Measurements from ENCODE around the gene PPP2R2D.
"Not testable (repeated sequence)": the region's sequence is repeated elsewhere in the genome, so short reads cannot be mapped to it uniquely, and the experiment has no call there.

PPP2R2D gene

GRCh38 chr10:131987786-131988185, 87.0 kb downstream of the PPP2R2D start:
- in situ Hi-C loops (cut with HindIII; ENCODE audit: low sequenced_read_pairs): not testable (repeated sequence)

DNA sequence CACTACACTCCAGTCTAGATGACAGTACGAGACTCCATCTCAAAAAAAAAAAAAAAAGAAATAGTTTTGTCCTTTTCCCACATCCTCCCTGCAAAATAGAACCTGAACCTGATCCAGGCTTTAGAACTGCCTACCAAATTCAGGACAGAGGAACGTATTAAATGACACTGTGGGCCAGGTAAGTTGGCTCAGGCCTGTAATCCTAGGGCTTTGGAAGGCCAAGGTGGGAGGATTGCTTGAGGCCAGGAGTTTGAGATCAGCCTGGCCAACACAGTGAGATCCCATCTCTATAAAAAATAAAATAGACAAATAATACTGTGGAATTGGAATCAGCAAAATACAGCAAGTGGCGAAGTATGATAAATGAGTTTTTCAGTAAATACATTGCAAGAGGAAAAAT, 90.9 kb downstream of the PPP2R2D start:
- in situ Hi-C loops (cut with HindIII; ENCODE audit: low sequenced_read_pairs): no loop called here

- in situ Hi-C loops (cut with HindIII; ENCODE audit: low sequenced_read_pairs): no loop called here
Measured at GRCh38 chr10:131993275-131993674, 92.5 kb downstream of the PPP2R2D start.

DNA sequence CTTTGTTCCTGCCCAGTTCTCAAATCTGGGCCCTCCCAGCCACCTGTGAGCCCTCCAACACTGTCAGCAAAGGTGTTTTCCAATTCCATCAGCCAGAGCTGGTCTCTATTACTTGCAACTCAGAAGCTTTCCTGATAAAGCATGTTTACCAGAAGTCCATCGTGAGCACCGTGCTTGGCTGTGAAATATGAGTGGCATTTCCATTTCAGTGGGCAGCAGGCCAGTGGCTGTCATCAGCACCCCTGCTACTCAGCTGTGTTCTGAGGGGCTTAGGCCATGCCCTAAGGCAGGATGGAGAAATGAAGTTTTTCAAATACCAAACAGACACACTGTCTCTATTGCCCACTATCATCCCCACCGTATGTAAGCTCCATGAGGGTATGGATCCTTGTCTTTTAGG, 93.6 kb downstream of the PPP2R2D start:
- in situ Hi-C loops (cut with HindIII; ENCODE audit: low sequenced_read_pairs): no loop called here

DNA sequence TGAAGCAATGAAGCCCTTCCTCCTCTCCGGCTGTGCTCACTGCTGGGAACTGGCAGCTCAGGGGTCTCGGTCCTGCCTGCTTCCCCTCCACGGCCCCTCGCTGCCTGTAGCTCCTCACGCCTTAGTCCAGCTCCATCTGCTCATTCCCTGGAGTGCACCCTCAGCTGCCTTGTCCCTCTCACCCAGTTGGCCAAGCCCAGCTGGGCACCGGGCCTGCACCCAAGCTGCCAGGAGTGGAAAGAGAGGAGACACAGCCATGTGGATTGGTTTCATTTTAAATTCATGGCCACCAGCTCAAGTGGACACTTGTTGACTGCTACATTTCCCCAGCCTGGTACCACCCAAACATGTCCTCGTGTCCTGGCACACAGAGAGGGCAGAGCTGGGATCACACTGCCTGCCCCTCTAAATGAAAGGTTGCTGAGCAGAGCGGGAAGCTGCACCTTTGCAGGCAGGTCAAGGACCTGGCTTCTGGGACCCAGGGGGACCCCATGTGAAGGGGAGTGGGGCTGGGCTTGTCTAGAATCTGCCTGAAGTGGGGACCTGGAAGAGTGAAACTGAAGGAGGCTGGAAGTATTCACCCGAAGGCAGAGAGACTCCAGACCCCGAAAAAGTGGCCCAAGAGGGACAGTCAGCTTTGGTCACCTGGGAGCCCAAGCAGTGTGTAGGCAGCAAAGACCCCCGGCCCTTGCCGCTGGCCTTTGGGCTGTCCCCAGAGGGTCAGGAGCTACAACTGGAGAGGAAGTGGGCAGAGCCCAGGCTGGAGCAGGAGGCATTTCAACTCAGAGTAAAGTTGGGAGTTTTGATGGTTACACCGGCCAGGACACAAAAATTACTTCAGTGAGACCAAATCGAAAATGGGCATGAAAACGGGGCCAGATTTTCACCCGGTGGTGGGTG, 95.9 kb downstream of the PPP2R2D start:
- in situ Hi-C loops (cut with HindIII; ENCODE audit: low sequenced_read_pairs): no loop called here

GRCh38 chr10:131997366-131998049, 96.7 kb downstream of the PPP2R2D start:
- in situ Hi-C loops (cut with HindIII; ENCODE audit: low sequenced_read_pairs): no loop called here

GRCh38 chr10:131998050-131998844, 97.4 kb downstream of the PPP2R2D start:
- in situ Hi-C loops (cut with HindIII; ENCODE audit: low sequenced_read_pairs): no loop called here

DNA sequence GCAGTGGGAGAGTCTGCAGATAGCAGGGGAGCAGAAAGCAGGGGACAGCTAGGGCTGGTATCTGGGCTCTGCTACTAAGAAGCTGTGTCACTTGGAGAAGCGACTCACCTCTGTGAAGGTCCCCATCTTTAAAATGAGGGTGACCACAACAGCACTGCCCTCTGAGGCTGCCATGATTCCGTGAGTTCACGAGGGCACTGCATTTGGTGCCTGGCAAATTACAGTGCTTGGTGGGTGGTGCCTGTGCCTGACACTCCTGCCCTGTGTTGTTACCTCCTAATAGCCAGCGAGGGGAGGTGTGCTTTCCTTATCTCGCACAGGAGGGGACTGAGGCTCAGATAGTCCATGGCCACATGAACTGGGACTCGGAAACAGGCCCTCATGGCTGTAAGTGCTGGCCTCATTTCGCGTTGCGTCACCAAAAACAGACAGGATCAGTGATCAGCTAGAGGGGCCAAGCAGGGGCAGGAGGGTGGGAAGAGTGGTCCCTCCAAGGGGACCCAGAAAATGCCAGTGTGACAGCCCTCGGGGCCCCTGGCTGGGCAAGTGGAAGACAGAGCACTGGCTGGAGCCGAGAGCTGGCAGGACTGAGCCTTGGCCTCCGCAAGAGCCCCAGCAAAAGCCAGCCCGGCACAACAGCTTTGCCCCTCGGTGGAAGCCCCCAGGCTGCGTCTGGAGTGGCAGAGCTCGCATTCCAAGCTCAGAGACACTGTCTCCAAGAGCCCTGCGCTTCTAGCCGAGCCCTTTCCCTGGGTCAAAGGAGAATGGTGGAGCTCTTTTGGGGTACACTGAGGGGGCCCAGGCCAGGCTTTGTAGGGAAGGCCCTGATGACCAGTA, 98.3 kb downstream of the PPP2R2D start:
- in situ Hi-C loops (cut with HindIII; ENCODE audit: low sequenced_read_pairs): no loop called here

- in situ Hi-C loops (cut with HindIII; ENCODE audit: low sequenced_read_pairs): no loop called here
Measured at GRCh38 chr10:132001238-132001972, 100.6 kb downstream of the PPP2R2D start.

GRCh38 chr10:132002004-132002403, 101.2 kb downstream of the PPP2R2D start:
- in situ Hi-C loops (cut with HindIII; ENCODE audit: low sequenced_read_pairs): no loop called here

DNA sequence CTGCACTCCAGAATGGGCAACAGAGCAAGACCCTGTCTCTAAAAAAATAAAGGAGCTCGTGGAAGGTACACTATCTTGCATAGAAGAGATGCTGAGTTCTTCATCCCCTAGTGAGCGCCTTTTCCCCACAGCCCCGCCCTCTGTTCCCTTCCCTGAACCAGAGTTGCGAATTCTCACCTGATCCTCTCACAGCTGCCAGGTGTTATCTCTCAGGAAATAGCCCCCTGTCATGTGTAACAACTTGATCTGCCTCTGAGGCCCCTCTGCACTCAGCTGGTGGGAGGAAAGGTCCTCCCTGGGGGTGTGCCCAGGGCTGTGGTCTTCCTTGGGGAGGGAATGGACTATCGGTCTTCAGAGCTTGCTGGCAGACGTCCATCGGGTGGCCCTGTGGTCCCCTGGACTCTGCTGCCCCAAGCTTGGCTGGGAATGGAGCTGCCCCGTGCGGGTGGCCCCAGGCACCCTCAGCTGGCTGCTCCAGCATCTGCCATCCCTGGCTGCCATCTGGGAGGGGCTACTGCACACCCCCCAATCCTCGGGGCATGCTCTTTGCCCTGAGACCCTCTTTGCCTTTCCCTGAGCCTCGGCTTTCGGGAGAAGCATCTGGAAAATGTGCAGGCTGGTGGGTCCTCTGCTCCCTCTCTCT, 102.6 kb downstream of the PPP2R2D start:
- in situ Hi-C loops (cut with HindIII; ENCODE audit: low sequenced_read_pairs): no loop called here

DNA sequence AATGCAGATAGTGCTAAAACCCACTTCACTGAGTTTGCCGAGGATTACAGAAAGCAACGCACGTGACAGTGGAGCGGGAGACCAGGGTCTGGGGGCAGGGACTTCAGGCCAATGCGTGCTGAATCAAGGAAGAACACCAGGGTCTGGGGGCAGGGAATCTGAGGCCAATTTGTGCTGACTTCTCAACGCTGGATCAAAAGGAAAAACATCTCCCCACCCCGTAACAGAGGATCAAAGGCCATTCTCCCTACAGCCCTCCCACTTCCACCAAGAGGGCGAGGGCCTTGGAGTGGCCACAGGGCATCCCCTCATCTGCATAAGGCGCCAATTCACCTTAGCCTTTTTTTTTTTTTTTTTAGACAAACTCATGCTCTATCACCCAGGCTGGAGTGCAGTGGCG, 103.2 kb downstream of the PPP2R2D start:
- in situ Hi-C loops (cut with HindIII; ENCODE audit: low sequenced_read_pairs): no loop called here

DNA sequence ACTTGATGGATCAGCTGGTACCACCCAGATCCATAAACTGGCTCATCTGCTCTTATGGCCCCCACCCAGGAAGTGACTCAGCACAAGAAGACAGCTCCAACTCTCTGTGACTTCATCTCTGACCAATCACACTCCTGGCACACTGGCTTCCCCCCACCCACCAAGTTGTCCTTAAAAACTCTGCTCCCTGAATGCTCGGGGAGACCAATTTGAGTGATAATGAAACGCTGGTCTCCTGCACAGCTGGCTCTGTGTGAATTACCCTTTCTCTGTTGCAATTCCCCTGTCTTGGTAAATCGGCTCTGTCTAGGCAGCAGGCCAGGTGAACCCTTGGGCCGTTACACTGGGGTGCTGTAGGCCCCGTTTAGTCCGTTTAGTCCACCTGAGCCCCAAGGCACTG, 104.3 kb downstream of the PPP2R2D start:
- in situ Hi-C loops (cut with HindIII; ENCODE audit: low sequenced_read_pairs): no loop called here

GRCh38 chr10:132006966-132007365, 106.2 kb downstream of the PPP2R2D start:
- in situ Hi-C loops (cut with HindIII; ENCODE audit: low sequenced_read_pairs): no loop called here

DNA sequence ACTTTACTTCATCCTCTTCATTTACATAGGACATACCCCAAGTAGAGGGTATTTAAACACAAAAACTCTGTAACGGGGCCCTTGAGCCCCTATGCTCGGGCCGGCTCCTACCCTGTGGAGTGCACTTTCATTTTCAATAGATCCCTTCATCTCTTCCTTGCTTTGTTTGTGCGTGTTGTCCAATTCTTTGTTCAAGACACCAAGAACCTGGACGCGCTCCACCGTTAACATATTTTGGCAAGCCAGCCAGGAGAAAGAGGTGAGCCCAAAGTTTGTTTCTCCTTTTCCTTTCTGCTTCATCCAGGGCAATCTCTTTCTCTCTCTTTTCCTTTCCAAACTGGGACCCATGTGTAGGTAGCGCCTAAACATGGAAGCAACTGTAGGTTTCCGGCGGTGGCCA, 106.9 kb downstream of the PPP2R2D start:
- in situ Hi-C loops (cut with HindIII; ENCODE audit: low sequenced_read_pairs): no loop called here

All from endothelial cell of hepatic sinusoid (primary cell).